GM12878 (cell line): ENCODE measurements around the gene LILRB4. TPM values are rescaled to one million over a fixed set of nuclear protein-coding genes. Genes with fewer than 3 reads are reported as not detected.

ENCODE experiments used
- BRCA1 ChIP-seq: IDR thresholded peaks from 2 replicates; pipeline ENCODE4 v1.6.1; 2011; ENCODE audit warnings: low read depth, low read length, improper control_type of control experiment
- CTCF ChIP-seq, 3 experiments: IDR thresholded peaks in 2 of 3; conservative IDR thresholded peaks in 1 of 3; 2 replicates each; pipeline ENCODE4 v1.5.1; 2011; ENCODE audit warnings: low read depth in 3 of 3, low read length in 3 of 3, mild to moderate bottlenecking in 3 of 3, control low read depth in 2 of 3, moderate library complexity in 2 of 3, inconsistent platforms in 1 of 3, mixed read lengths in 1 of 3; ENCODE audit not compliant: control insufficient read depth in 2 of 3, insufficient read depth in 1 of 3; ENCODE audit errors: extremely low read depth in 1 of 3
- FOXM1 ChIP-seq: IDR thresholded peaks from 2 replicates; pipeline ENCODE4 v1.6.1; 2012; ENCODE audit warnings: low read depth, mild to moderate bottlenecking, inconsistent platforms, low read length, moderate library complexity
- MEF2B ChIP-seq: fragments of 450-650 bp; IDR thresholded peaks from 2 replicates; pipeline ENCODE4 v1.6.1; 2018; ENCODE audit warnings: mild to moderate bottlenecking, moderate library complexity; ENCODE audit not compliant: partially characterized antibody, poor library complexity, severe bottlenecking
- NFIC ChIP-seq: IDR thresholded peaks from 2 replicates; pipeline ENCODE4 v1.6.1; 2012; ENCODE audit warnings: low read depth, mild to moderate bottlenecking, inconsistent platforms, low read length, moderate library complexity
- NR2C1 ChIP-seq: fragments of 450-650 bp; IDR thresholded peaks from 2 replicates; pipeline ENCODE4 v1.6.1; 2017; ENCODE audit warnings: antibody characterized with exemption, mild to moderate bottlenecking, moderate library complexity
- PBX3 ChIP-seq: IDR thresholded peaks from 2 replicates; pipeline ENCODE4 v1.6.1; 2011; ENCODE audit warnings: mild to moderate bottlenecking, low read depth, low read length, moderate library complexity; ENCODE audit not compliant: insufficient replicate concordance
- RAD21 ChIP-seq: IDR thresholded peaks from 2 replicates; pipeline ENCODE4 v1.6.1; 2011; ENCODE audit warnings: mild to moderate bottlenecking, low read depth, low read length, moderate library complexity; ENCODE audit not compliant: insufficient read depth
- STAT3 ChIP-seq: IDR thresholded peaks from 2 replicates; pipeline ENCODE4 v1.6.1; 2011; ENCODE audit warnings: low read depth, low read length, improper control_type of control experiment
- TAF1 ChIP-seq: IDR thresholded peaks from 2 replicates; pipeline ENCODE4 v1.6.1; 2011; ENCODE audit warnings: mild to moderate bottlenecking, low read depth, low read length, borderline replicate concordance
- ZBED1 ChIP-seq: IDR thresholded peaks from 2 replicates; pipeline ENCODE4 v1.6.1; 2016; ENCODE audit warnings: borderline replicate concordance
- ZBTB40 ChIP-seq: fragments of 450-650 bp; IDR thresholded peaks from 2 replicates; pipeline ENCODE4 v1.6.1; 2016; ENCODE audit warnings: mild to moderate bottlenecking, moderate library complexity, borderline replicate concordance
- ZNF207 ChIP-seq: fragments of 450-650 bp; IDR thresholded peaks from 2 replicates; pipeline ENCODE4 v1.6.1; 2014; ENCODE audit warnings: antibody characterized with exemption, mild to moderate bottlenecking, borderline replicate concordance
- ZNF274 ChIP-seq: IDR thresholded peaks from one replicate; pipeline ENCODE4 v1.8.0; 2011; ENCODE audit not compliant: insufficient read length, insufficient read depth
- polyA plus RNA-seq, 11 experiments: library from polyadenylated mRNA; depleted of rRNA in 4 of 11; unstranded in 6 of 11; stranded (reverse) in 5 of 11; fragments of >200 nt; fragmentation: Nextera tagmentation in 4 of 11; fragmentation: Illumina TruSeq in 1 of 11; extraction: Ambion mirVana in 4 of 11; extraction: Trizol in 1 of 11; gene quantifications; 1 replicate in 1 of 11; 2 replicates in 10 of 11; pipeline versions ENCODE4 v1.2.1 to v1.2.3, GENCODE V29; 2011 to 2016; ENCODE audit warnings: inconsistent platforms in 2 of 11, missing spikeins in 2 of 11, low read depth in 1 of 11
- total RNA-seq, 4 experiments: library from RNA; depleted of rRNA in 3 of 4; stranded (reverse); fragments of >200 nt in 3 of 4; fragmentation: Illumina TruSeq in 1 of 4; extraction: Trizol in 1 of 4; gene quantifications; 2 replicates each; pipeline versions ENCODE4 v1.2.1 to v1.2.3, GENCODE V29; 2013 to 2021

Gene LILRB4
- total and polyA plus RNA-seq, 10 of the 15 experiments (the other 5 are each of a cell fraction or from before 2014, with no cell fraction given) = 2.0 to 39.8 (median 16.0) TPM

GRCh38 chr19:54674021-54674617 is 11.3 kb downstream of the LILRB4 start (continued):
- TF ChIP-seq ZBTB40 = no peak
- no peak for TF ChIP-seq PBX3
- TF ChIP-seq MEF2B = no peak
- TF ChIP-seq BRCA1 = no peak
- no peak for TF ChIP-seq FOXM1
- peak; percentile 57 to 74 (median 74) for TF ChIP-seq CTCF (IDR thresholded peaks at IDR 0.05 in 2 of 3, conservative IDR thresholded peaks at IDR 0.05 in 1 of 3; ENCODE audit: control insufficient read depth in 2 of 3, extremely low read depth in 1 of 3, insufficient read depth in 1 of 3, low read depth in 3 of 3, low read length in 3 of 3)
- no peak for TF ChIP-seq NFIC
- no peak for TF ChIP-seq NR2C1
- no peak for TF ChIP-seq STAT3
- no peak for TF ChIP-seq ZNF274
- TF ChIP-seq ZBED1 = no peak
- TF ChIP-seq TAF1 = no peak
- peak; percentile 70 for TF ChIP-seq RAD21
- no peak for TF ChIP-seq ZNF207
